ENCODE results near the gene LRP5.

The LRP5 gene

DNA sequence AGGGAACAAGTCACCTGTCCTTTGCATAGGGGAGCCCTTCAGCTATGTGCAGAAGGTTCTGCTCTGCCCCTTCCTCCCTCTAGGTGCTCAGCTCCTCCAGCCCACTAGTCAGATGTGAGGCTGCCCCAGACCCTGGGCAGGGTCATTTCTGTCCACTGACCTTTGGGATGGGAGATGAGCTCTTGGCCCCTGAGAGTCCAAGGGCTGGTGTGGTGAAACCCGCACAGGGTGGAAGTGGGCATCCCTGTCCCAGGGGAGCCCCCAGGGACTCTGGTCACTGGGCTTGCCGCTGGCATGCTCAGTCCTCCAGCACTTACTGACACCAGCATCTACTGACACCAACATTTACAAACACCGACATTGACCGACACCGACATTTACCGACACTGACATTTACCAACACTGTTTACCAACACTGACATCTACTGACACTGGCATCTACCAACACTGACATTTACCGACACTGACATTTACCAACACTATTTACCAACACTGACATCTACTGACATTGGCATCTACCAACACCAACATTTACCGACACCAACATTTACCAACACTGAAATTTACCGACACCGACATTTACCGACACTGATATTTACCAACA is 76.3 kb downstream of the LRP5 start:
- no peak for TF ChIP-seq CTCF (IDR thresholded peaks at IDR 0.05; ENCODE audit: low read length, missing control alignments)
- H3K4me3 ChIP-seq (replicated peaks; ENCODE audit: low read depth, low read length): no peak overlapping the region
- no peak for DNase-seq (ENCODE audit: low read depth)

- DNase-seq (ENCODE audit: low read depth): no peak
- TF ChIP-seq CTCF (IDR thresholded peaks at IDR 0.05; ENCODE audit: low read length, missing control alignments): no peak
- H3K4me3 ChIP-seq (replicated peaks; ENCODE audit: low read depth, low read length): no peak overlapping the region
Measured at GRCh38 chr11:68390315-68390714, 77.9 kb downstream of the LRP5 start.

DNA sequence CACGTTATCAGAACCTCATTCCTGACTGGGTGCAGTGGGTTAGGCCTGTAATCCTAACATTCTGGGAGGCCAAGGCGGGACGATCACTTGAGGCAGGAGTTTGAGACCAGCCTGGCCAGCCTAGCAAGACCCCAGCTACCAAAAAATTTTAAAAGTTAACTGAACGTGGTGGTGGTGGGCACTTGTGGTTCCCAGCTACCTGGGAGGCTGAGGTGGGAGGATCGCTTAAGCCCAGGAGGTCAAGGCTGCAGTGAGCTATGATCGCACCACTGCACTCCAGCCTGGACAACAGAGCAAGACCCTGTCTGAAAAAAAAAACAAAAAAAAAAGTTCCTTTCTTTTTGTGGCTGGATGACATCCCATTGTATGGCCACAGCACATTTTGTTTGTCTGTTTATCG is 80.4 kb downstream of the LRP5 start:
- no peak for TF ChIP-seq CTCF (IDR thresholded peaks at IDR 0.05; ENCODE audit: low read length, missing control alignments)
- DNase-seq (ENCODE audit: low read depth): no peak
- H3K4me3 ChIP-seq (replicated peaks; ENCODE audit: low read depth, low read length): no peak overlapping the region

DNA sequence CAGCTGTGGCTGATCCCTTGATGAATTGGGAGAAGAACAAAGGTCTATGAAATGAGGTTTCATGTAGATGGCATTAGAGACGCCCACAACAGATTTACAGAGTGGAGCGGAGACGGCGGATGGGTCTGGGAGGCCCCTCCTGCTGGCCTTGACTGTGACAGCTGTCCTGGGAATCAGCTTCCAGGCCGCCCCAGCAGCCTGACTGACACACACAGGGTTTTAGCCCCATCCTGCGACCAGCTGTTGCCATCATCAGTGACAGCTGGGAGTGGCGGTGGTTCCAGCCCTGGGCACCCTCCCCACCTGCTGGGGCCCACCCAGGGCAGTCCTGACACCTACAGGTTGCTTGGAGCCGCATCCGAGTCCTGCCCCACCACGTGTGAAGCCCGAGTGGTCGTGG is 84.1 kb downstream of the LRP5 start:
- no peak for TF ChIP-seq CTCF (IDR thresholded peaks at IDR 0.05; ENCODE audit: low read length, missing control alignments)
- DNase-seq (ENCODE audit: low read depth): no peak
- no peak overlapping the region for H3K4me3 ChIP-seq (replicated peaks; ENCODE audit: low read depth, low read length)

DNA sequence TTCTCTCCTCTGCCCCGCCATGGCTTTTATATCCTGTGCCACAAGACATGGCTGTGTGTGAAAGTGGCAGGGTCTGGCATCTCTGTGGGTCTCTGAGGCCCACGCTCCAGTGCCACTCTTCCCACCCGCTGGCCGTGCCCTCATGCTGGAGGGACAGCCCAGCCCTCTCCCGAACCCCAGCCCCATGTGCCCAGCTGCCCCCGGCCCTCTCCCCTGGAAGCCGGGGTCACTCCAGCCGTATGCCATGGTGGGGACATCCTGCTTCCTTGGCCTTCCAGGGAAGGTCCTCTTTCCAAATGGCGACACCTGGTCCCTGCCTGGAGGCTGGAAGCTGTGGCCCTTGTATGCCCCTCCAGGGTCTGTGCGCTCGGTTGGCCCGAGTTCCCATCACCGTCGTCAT is 84.9 kb downstream of the LRP5 start:
- no peak for TF ChIP-seq CTCF (IDR thresholded peaks at IDR 0.05; ENCODE audit: low read length, missing control alignments)
- H3K4me3 ChIP-seq (replicated peaks; ENCODE audit: low read depth, low read length): no peak overlapping the region
- DNase-seq (ENCODE audit: low read depth): no peak

GRCh38 chr11:68398995-68399851 is 86.8 kb downstream of the LRP5 start:
- H3K4me3 ChIP-seq (replicated peaks; ENCODE audit: low read depth, low read length): no peak overlapping the region
- TF ChIP-seq CTCF (IDR thresholded peaks at IDR 0.05; ENCODE audit: low read length, missing control alignments): no peak

More at GRCh38 chr11:68398995-68399851, 86.8 kb downstream of the LRP5 start:
- peak; percentile 31 for DNase-seq (ENCODE audit: low read depth)

Data from fibroblast of pulmonary artery (primary cell).